ENCODE data around the gene ENPP6.

Gene ENPP6

DNA sequence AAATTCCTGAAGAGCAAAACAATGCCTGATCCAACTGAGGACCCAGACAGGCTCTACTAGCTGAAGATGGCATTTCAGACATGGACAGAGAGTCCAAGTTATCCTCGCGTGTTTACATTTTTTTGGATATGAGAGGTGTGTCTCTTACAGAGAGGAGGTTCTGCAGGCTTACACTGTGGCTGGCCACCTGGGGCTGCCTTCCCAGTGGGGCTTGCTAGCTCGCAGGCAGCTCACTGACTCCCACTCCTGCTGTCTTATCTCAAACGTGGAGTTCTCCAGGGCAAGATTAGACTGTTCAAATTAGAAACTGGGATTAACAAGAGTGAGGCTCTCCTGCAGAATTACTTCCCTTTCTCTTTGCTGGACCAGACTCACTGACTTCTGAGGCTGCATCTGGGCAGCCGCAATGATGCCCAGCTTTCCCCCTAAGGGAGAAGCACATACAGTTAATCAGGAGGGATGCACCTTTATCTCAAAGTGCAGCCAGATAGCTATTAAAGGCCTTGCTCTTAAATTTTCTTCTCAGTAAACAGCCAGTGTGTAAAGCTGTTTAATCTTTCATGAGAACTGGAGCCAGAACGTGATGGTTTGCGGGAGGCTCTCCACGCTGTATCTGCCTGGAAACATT lies 123.0 kb downstream of the ENPP6 start:
- TF ChIP-seq, protein P1, sequence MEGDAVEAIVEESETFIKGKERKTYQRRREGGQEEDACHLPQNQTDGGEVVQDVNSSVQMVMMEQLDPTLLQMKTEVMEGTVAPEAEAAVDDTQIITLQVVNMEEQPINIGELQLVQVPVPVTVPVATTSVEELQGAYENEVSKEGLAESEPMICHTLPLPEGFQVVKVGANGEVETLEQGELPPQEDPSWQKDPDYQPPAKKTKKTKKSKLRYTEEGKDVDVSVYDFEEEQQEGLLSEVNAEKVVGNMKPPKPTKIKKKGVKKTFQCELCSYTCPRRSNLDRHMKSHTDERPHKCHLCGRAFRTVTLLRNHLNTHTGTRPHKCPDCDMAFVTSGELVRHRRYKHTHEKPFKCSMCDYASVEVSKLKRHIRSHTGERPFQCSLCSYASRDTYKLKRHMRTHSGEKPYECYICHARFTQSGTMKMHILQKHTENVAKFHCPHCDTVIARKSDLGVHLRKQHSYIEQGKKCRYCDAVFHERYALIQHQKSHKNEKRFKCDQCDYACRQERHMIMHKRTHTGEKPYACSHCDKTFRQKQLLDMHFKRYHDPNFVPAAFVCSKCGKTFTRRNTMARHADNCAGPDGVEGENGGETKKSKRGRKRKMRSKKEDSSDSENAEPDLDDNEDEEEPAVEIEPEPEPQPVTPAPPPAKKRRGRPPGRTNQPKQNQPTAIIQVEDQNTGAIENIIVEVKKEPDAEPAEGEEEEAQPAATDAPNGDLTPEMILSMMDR (IDR thresholded peaks at IDR 0.05; ENCODE audit: borderline replicate concordance, insufficient read depth, low read depth, low read length) = no peak
- no peak overlapping the region for H3K4me3 ChIP-seq (ENCODE audit: low read depth, low read length)

GRCh38 chr4:184091986-184092385 lies 125.7 kb downstream of the ENPP6 start:
- no peak overlapping the region for H3K4me3 ChIP-seq (ENCODE audit: low read depth, low read length)
- TF ChIP-seq, protein P1 (IDR thresholded peaks at IDR 0.05; ENCODE audit: borderline replicate concordance, insufficient read depth, low read depth, low read length) = no peak

GRCh38 chr4:184090571-184090970 lies 127.1 kb downstream of the ENPP6 start:
- H3K4me3 ChIP-seq (ENCODE audit: low read depth, low read length) = no peak overlapping the region
- TF ChIP-seq, protein P1 (IDR thresholded peaks at IDR 0.05; ENCODE audit: borderline replicate concordance, insufficient read depth, low read depth, low read length) = no peak

- H3K4me3 ChIP-seq (ENCODE audit: low read depth, low read length) = no peak overlapping the region
- TF ChIP-seq, protein P1 (IDR thresholded peaks at IDR 0.05; ENCODE audit: borderline replicate concordance, insufficient read depth, low read depth, low read length) = no peak
These were observed 137.0 kb downstream of the ENPP6 start for GRCh38 chr4:184080674-184081073.

DNA sequence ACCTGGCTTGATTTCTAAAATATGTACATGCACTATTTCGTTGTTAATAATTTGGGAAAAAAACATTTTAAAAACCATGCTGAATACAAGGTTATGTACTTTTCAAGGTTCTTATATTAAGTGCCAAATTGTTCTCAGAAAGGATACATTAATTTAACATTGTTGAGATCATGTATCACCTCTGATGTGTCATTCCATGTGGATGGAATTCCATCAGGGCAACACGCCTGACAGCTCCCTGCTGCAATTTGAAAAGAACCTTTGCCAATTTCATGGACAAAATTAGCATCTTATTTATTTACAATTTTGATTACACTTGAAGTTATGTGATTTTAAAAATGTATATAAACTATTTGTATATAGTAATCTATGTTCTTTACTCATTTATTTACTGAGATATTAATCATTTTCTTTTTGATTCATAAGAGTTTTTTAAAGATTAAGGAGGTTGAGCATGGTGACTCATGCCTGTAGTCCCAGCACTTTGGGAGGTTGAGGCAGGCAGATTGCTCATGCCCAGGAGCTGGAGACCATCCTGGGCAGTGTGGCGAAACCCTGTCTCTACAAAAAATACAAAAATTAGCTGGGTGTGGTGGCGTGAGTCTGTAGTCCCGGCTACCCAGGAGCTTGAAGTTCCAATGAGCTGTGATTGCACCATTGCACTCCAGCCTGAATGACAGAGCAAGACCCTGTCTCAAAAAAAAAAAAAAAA lies 142.8 kb downstream of the ENPP6 start:
- TF ChIP-seq, protein P1 (IDR thresholded peaks at IDR 0.05; ENCODE audit: borderline replicate concordance, insufficient read depth, low read depth, low read length) = no peak
- H3K4me3 ChIP-seq (ENCODE audit: low read depth, low read length) = no peak overlapping the region

GRCh38 chr4:184067931-184068554 lies 149.6 kb downstream of the ENPP6 start:
- no peak overlapping the region for H3K4me3 ChIP-seq (ENCODE audit: low read depth, low read length)
- TF ChIP-seq, protein P1 (IDR thresholded peaks at IDR 0.05; ENCODE audit: borderline replicate concordance, insufficient read depth, low read depth, low read length) = no peak
